SK-N-MC (cell line): ENCODE measurements around the gene AFAP1L2.

Source experiments
- DNase-seq: peaks from one replicate; pipeline ENCODE4 v3.0.0-alpha.2; 2011; ENCODE audit warnings: low read depth, low spot score
- H3K27ac ChIP-seq: fragments of 200-600 bp; sonication (generic); 2 replicates; pipeline ENCODE4 v1.5.1; 2016; ENCODE audit warnings: mixed run types
- H3K36me3 ChIP-seq: fragments of 200-600 bp; sonication (generic); 2 replicates; pipeline ENCODE4 v1.6.1; 2017; ENCODE audit warnings: antibody characterized with exemption, low read length, mixed read lengths; ENCODE audit not compliant: insufficient read depth
- H3K4me3 ChIP-seq: fragments of 200-600 bp; sonication (generic); 2 replicates; pipeline ENCODE4 v1.5.1; 2016
- H3K9ac ChIP-seq: fragments of 200-600 bp; sonication (generic); 2 replicates; pipeline ENCODE4 v1.8.0; 2017; ENCODE audit warnings: mixed run types, mixed read lengths; ENCODE audit not compliant: insufficient read length
- H3K9me3 ChIP-seq: fragments of 200-600 bp; sonication (generic); 2 replicates; pipeline ENCODE4 v1.6.1; 2017; ENCODE audit warnings: low read depth, mild to moderate bottlenecking, antibody characterized with exemption, low read length, moderate library complexity, mixed read lengths
- EZH2 ChIP-seq: fragments of 200-600 bp; sonication (generic); IDR thresholded peaks from one replicate; pipeline ENCODE4 v1.6.1; 2017; ENCODE audit warnings: antibody characterized with exemption
- FOXP2 ChIP-seq: optimal IDR thresholded peaks from 2 replicates; pipeline ENCODE3; 2011; ENCODE audit warnings: mild to moderate bottlenecking, moderate library complexity; ENCODE audit not compliant: insufficient read depth; ENCODE audit errors: extremely low read length, control extremely low read depth
- POLR2AphosphoS5 ChIP-seq: IDR thresholded peaks from 2 replicates; pipeline ENCODE4 v1.6.1; 2012; ENCODE audit warnings: mild to moderate bottlenecking, low read depth, low read length, borderline replicate concordance

Gene AFAP1L2

DNA sequence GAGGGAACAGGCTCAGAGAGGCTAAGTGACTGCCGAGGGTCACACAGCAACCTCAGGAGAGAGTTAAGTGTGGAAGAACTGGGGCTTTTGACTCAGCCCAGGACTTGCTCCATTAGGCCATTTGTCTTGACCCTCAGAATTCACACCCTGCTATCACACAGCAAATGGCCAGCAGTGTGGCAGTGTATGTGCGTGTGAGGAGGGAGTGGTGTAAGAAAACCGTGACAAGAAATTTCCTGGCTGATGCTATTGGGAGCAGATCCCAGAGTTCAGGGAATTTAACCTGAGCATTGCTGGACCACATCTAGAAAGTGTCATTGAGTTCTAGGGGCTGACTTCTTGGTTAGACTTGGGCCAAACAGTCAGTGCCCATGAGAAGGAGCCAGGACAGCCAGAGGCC, 146.8 kb downstream of the AFAP1L2 start:
- TF ChIP-seq POLR2AphosphoS5: no peak
- TF ChIP-seq FOXP2: no peak
- no peak for TF ChIP-seq EZH2
- no peaks in the 10 kb centered on the region for H3K36me3 ChIP-seq
- no peak overlapping the region for H3K27ac ChIP-seq
- H3K4me3 ChIP-seq: no peak overlapping the region
- H3K9ac ChIP-seq: no peak overlapping the region
- no peak for DNase-seq
- H3K9me3 ChIP-seq: no peaks in the 10 kb centered on the region

DNA sequence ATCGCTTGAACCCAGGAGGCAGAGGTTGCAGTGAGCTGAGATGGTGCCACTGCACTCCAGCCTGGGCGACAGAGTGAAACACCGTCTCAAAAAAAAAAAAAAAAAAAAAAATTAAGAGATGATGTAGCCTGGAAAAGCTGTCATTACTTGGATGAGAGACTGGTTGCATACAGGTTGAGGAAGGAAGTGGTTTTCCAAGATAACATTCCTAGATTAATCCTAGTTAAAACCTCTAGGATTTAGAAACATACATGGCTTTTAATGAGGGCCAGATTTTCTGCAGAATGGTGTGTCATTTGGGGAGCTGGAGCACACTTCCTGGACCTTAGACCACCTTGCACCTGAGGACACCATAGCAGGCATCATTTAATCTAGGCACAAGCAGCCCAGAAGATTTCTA, 147.5 kb downstream of the AFAP1L2 start:
- Histone ChIP-seq H3K36me3 (no peaks in the 10 kb centered on the region), H3K27ac (no peak overlapping the region), H3K9me3 (no peaks in the 10 kb centered on the region), H3K9ac (no peak overlapping the region), H3K4me3 (no peak overlapping the region)
- no peak for TF ChIP-seq FOXP2
- TF ChIP-seq EZH2: no peak
- TF ChIP-seq POLR2AphosphoS5: no peak
- no peak for DNase-seq

DNA sequence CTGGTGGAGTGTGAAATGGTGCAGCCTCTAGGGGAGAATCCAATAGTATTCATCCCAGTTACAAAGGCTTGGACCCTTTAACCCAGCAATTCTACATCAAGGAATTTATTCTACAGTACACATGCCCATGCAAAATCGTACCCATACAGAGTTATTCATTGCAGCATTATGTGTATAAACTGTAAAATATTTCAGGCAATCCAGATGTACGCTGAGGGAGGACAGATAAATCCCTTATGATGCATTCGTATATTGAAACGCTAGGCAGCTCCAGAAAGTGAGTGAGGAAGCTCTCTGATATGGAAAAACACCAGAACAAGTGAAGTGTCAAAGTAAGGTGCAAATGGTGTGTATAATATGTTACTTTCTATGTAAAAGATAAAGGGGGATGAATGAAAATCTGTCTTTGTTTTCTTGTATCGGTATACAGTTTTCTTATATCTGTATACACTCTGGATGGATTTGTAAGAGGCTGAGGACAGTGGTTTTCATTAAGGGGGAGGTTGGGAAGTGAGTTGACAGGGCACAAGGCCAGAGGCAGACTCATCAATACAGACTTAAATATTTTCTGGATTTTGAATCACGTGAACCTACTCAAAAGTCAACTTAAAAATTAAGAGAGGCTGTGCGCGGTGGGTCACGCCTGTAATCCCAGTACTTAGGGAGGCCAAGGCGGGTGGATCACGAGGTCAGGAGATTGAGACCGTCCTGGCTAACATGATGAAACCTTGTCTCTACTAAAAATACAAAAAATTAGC, 148.1 kb downstream of the AFAP1L2 start:
- no peak for DNase-seq
- Histone ChIP-seq H3K9me3 (no peaks in the 10 kb centered on the region), H3K9ac (no peak overlapping the region), H3K4me3 (no peak overlapping the region), H3K36me3 (no peaks in the 10 kb centered on the region), H3K27ac (no peak overlapping the region)
- TF ChIP-seq EZH2 (no peak), POLR2AphosphoS5 (no peak), FOXP2 (no peak)

DNA sequence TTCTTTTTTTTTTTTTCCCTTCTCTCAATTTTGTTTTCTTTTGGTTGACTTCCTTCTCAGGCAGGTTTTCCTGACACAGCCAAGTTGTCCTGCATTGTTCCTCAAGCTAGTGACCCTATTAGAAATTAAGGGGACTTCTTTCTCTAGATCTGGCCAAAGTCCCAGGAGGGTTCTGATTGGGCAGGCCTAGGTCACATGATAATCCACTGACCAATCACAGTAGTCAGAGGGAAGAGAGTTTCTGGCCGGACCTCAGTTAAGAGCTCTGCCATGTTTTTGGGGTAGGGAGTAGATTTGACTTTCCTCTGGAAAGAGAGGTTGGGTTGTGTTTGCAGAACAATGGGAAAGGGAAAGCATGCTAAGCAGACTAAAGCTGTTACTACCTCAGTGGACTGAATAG, 149.1 kb downstream of the AFAP1L2 start:
- Histone ChIP-seq H3K9ac (no peak overlapping the region), H3K9me3 (no peaks in the 10 kb centered on the region), H3K27ac (no peak overlapping the region), H3K4me3 (no peak overlapping the region), H3K36me3 (no peaks in the 10 kb centered on the region)
- no peak for TF ChIP-seq EZH2
- no peak for TF ChIP-seq FOXP2
- TF ChIP-seq POLR2AphosphoS5: no peak
- no peak for DNase-seq

DNA sequence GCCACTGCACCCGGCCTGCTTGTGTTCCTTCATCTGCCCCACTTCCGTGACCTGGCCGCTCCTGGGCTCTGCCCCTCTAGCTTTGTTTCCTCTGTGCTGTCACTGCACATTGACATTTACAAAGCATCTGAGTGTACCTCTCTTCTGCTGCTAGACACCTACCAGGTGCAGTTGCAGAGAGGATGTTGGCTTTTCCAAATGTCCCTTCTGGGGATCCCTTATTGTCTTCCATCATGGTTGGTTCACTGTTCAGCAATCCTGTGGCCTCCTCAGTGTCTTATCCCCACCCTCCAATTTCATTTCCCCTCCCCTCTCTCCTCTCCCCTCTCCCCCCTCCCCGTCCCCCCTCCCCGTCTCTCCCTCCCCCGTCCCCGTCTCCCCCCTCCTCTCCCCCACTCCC, 151.4 kb downstream of the AFAP1L2 start:
- DNase-seq: no peak
- TF ChIP-seq POLR2AphosphoS5 (no peak), FOXP2 (no peak), EZH2 (no peak)
- H3K36me3 ChIP-seq: no peaks in the 10 kb centered on the region
- no peak overlapping the region for H3K4me3 ChIP-seq
- H3K9me3 ChIP-seq: no peaks in the 10 kb centered on the region
- H3K27ac ChIP-seq: no peak overlapping the region
- no peak overlapping the region for H3K9ac ChIP-seq

DNA sequence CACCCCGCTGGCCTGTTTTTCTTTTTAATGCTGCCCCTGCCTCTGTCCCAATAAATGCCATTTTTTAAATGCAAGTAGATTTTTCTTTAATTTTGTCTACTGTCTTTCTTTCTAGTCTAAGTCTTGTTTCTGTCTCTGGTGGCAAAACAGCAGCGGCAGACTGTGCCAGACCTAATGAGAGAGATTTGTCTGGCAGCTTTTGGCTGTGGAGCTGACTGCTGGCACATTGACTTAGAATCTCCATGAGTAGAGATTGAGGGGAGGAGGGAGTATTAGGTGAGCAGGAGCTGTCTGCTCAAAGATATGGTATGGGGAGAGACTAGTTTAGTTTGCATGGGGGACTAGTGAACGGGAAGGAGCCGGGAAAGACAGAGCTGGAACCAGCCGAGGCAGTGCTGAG, 152.2 kb downstream of the AFAP1L2 start:
- Histone ChIP-seq H3K9ac (no peak overlapping the region), H3K27ac (no peak overlapping the region), H3K9me3 (no peaks in the 10 kb centered on the region), H3K36me3 (no peaks in the 10 kb centered on the region), H3K4me3 (no peak overlapping the region)
- TF ChIP-seq FOXP2: no peak
- no peak for TF ChIP-seq EZH2
- TF ChIP-seq POLR2AphosphoS5: no peak
- no peak for DNase-seq

DNA sequence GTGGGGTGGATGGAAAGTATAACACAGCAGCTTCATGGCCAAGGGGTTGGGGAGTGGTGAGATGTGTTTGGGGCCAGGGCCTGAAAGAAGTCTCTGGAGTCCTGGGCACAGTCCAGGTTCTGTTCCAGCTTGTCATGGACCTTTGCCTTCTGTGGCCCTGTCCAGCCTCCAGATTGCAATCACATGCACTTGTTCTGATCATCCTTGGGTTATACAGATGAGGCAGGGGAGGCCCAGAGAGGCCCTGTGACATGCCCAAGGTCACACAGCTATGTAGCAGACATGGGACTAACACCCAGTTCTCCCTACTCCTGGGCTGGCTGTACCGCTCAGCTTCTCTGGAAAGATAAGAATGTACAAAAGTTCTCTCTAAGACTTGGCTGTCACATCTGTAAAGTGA, 153.6 kb downstream of the AFAP1L2 start:
- Histone ChIP-seq H3K4me3 (no peak overlapping the region), H3K27ac (no peak overlapping the region)
- TF ChIP-seq FOXP2 (no peak), POLR2AphosphoS5 (no peak), EZH2 (no peak)

DNA sequence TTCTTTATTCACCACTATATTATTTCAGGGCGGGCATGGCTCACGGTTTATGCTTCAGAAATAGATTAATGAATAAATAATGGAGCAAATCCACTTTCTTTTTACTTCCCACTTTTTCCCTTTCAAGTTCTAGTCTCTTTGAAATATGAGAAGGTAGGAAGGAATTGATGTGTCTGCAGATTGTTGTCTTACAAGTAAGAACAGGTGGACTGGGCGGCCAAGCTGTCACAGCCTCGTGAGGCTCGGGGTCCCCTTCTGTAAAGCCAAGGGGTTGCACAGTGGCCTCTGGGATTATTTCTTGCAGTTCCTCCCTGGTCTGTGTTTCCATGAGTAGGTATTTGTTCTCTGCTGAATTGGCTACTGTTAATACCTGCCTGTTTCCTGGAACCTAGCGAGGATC, 154.1 kb downstream of the AFAP1L2 start:
- no peak overlapping the region for H3K27ac ChIP-seq
- H3K36me3 ChIP-seq: no peaks in the 10 kb centered on the region
- no peak for TF ChIP-seq POLR2AphosphoS5
- no peak for TF ChIP-seq FOXP2
- no peak for TF ChIP-seq EZH2
- no peak for DNase-seq
- H3K9ac ChIP-seq: no peak overlapping the region
- H3K4me3 ChIP-seq: no peak overlapping the region
- no peaks in the 10 kb centered on the region for H3K9me3 ChIP-seq

More for the DNA sequence above, 153.6 kb downstream of the AFAP1L2 start:
- H3K9ac ChIP-seq: no peak overlapping the region
- no peak for DNase-seq
- no peaks in the 10 kb centered on the region for H3K36me3 ChIP-seq
- no peaks in the 10 kb centered on the region for H3K9me3 ChIP-seq

DNA sequence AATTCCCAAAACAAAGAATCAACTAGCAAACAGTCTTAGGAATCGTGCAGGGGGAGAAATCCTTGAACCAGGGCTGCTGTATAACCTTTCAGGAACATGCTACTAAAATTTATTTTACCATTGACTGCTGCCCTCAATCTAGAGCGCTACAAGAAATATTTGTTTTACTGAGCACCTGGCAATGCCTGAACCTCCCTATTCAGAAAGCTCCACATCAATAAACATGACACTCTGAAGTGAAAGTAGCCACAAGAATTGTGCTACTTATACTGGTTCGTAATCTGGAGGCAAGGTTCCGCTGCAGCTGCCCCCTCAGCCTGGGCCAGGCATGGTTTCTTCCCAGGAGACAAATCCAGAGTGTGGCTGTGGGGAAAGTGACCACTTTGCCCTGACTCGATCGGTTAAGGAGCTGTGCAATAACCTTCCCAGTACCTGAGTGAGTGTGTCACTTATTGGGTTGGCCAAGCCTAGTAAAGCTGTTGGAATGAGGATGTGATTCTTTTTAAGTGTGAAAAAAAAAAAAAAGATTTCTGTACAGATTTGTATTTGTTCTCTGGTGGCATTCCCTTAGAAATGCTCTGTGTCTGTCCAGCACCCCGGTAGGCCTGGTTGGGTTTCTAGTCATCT, 157.5 kb downstream of the AFAP1L2 start:
- no peaks in the 10 kb centered on the region for H3K36me3 ChIP-seq
- no peak overlapping the region for H3K27ac ChIP-seq
- no peak overlapping the region for H3K9ac ChIP-seq
- no peak overlapping the region for H3K4me3 ChIP-seq
- H3K9me3 ChIP-seq: no peaks in the 10 kb centered on the region
- no peak for DNase-seq
- TF ChIP-seq EZH2 (no peak), FOXP2 (no peak), POLR2AphosphoS5 (no peak)

DNA sequence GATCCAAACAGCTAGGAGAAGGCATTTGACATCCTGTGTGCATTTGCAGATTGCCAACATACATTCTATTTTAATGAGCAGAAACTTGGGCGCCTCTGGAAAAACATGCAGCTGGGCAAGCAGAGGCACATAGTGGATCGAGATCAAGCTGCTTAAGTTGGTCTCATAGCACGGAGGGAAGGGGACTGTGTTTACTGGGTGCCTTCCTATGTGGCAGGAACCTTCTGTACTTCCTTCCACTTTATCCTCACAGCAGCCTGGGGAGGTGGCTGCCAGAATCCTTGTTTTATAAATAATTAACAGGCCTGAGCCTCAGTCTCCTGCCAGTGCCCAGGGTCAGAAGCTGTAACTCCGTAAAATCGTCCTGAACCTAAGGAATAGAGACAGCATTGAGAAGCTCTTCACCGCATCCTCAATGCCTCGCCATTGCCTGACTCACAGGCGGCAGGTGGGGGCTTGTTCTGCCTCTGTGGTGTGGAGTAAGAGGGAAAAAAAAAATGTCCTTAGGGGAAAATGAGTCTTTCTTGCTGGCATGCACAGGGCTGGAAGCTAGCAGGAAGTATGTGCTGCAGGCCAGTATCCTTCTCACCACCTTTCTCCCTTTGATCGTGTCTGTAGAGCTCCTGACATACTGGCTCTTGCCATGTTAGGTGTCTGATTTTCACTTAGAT, 159.0 kb downstream of the AFAP1L2 start:
- no peak for DNase-seq
- no peak for TF ChIP-seq POLR2AphosphoS5
- Histone ChIP-seq H3K36me3 (no peaks in the 10 kb centered on the region), H3K9ac (no peak overlapping the region), H3K4me3 (no peak overlapping the region), H3K9me3 (no peaks in the 10 kb centered on the region), H3K27ac (no peak overlapping the region)
